ENCODE data around the gene TICAM2. TPM values are rescaled to one million over a fixed set of nuclear protein-coding genes. Genes with fewer than 3 reads are reported as not detected.

TICAM2 gene
- total RNA-seq, 4 donors from 2014 or later = 1.2 to 4.7 (median 3.1) TPM

DNA sequence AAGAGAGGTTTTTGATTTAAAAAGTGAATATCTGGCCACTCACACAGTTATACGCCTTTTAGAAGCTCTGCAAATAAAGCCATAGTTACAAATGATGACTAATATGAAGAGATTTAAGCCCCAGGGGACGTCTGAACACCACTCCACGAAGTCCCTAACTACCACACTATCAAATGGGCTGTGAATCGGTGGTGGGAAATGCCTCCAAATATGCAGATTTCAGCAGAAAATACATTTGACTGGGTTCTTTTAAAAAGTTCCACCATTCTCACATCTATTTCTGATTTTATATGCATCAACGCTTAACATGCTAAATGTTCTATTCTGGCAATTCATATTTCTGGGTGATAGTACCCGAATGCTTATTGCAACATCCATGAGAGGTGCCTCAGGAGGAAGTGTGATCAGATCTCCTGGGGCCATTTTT, 22.5 kb downstream of the TICAM2 start:
- H3K27me3 ChIP-seq = no peaks in the 10 kb centered on the region
- 75 to 80% methylated on average over 6 of the region's 6 CpGs for WGBS, 2 donors (ENCODE audit: low coverage in 1 of 2)
- TF ChIP-seq, protein P1, sequence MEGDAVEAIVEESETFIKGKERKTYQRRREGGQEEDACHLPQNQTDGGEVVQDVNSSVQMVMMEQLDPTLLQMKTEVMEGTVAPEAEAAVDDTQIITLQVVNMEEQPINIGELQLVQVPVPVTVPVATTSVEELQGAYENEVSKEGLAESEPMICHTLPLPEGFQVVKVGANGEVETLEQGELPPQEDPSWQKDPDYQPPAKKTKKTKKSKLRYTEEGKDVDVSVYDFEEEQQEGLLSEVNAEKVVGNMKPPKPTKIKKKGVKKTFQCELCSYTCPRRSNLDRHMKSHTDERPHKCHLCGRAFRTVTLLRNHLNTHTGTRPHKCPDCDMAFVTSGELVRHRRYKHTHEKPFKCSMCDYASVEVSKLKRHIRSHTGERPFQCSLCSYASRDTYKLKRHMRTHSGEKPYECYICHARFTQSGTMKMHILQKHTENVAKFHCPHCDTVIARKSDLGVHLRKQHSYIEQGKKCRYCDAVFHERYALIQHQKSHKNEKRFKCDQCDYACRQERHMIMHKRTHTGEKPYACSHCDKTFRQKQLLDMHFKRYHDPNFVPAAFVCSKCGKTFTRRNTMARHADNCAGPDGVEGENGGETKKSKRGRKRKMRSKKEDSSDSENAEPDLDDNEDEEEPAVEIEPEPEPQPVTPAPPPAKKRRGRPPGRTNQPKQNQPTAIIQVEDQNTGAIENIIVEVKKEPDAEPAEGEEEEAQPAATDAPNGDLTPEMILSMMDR (IDR thresholded peaks at IDR 0.05) = no peak
- no peak for TF ChIP-seq POLR2A (IDR thresholded peaks at IDR 0.05)
- no peak for TF ChIP-seq POLR2AphosphoS5 (IDR thresholded peaks at IDR 0.05)
- TF ChIP-seq EP300 (IDR thresholded peaks at IDR 0.05) = no peak
- peaks cover 2 to 6% of the 10 kb centered on the region in 2 donors for H3K36me3 ChIP-seq
- H3K27ac ChIP-seq = no peak overlapping the region
- H3K9me3 ChIP-seq = no peaks in the 10 kb centered on the region
- no peak for ATAC-seq
- no peak overlapping the region for H3K4me3 ChIP-seq
- H3K4me1 ChIP-seq = peaks cover 0 to under 1% (median 0%) of the 10 kb centered on the region in 3 donors

DNA sequence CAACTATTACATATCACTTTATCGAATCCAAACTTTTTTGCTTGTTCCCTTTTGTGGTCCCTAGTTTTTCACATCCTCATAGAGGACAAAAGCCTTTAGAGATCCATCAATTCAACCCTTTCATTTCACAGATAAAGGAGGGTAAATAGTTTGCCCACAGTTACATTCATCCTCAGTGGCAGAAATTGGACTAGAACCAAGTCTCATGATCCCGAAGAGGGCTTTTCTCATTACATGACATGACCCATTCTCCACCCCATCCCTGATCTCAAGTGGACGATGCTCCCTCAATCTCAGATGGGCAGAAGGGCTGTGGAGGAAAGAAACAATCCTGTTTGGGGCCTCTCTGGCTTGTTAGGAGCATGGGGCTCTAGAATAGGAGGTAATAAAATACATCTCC, 23.1 kb downstream of the TICAM2 start:
- Histone ChIP-seq H3K9me3 (no peaks in the 10 kb centered on the region), H3K27me3 (no peaks in the 10 kb centered on the region), H3K4me3 (no peak overlapping the region), H3K36me3 (peaks cover 2 to 6% of the 10 kb centered on the region in 2 donors), H3K27ac (no peak overlapping the region), H3K4me1 (peaks cover 0 to 6% (median 0%) of the 10 kb centered on the region in 3 donors)
- TF ChIP-seq POLR2AphosphoS5 (IDR thresholded peaks at IDR 0.05) = no peak
- TF ChIP-seq, protein P1 (IDR thresholded peaks at IDR 0.05) = no peak
- TF ChIP-seq EP300 (IDR thresholded peaks at IDR 0.05) = no peak
- no peak for TF ChIP-seq POLR2A (IDR thresholded peaks at IDR 0.05)
- WGBS, 2 donors (ENCODE audit: low coverage in 1 of 2) = 77 to 81% methylated on average over 3 of the region's 3 CpGs
- no peak for ATAC-seq

DNA sequence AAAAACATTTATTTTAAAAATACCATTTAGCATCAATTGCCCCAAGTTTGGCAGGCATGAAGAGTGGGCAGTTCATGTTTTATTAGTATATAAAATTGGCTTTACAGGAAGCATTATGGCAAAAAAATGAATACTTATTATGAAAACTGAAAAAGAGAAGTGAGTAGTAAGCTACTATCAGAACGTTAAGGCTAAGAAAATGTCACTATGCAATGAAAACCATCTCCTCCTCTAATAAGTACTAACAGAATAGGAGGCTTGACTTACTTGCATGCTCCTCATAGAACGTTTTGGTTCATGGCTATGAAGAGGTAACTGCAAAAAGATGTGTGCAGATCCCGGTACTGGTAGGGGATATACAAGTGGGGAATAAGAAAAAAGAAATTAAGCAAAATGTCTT, 23.6 kb downstream of the TICAM2 start:
- TF ChIP-seq POLR2A (IDR thresholded peaks at IDR 0.05) (no peak), POLR2AphosphoS5 (IDR thresholded peaks at IDR 0.05) (no peak), EP300 (IDR thresholded peaks at IDR 0.05) (no peak)
- TF ChIP-seq, protein P1 (IDR thresholded peaks at IDR 0.05) = no peak
- no peak overlapping the region for H3K4me3 ChIP-seq
- no peak for ATAC-seq
- no peaks in the 10 kb centered on the region for H3K27me3 ChIP-seq
- no peak overlapping the region for H3K27ac ChIP-seq
- peaks cover 0 to 9% (median 0%) of the 10 kb centered on the region in 3 donors for H3K4me1 ChIP-seq
- peaks cover 2 to 6% of the 10 kb centered on the region in 2 donors for H3K36me3 ChIP-seq
- 74 to 80% methylated on average over 3 of the region's 3 CpGs for WGBS, 2 donors (ENCODE audit: low coverage in 1 of 2)
- H3K9me3 ChIP-seq = no peaks in the 10 kb centered on the region

DNA sequence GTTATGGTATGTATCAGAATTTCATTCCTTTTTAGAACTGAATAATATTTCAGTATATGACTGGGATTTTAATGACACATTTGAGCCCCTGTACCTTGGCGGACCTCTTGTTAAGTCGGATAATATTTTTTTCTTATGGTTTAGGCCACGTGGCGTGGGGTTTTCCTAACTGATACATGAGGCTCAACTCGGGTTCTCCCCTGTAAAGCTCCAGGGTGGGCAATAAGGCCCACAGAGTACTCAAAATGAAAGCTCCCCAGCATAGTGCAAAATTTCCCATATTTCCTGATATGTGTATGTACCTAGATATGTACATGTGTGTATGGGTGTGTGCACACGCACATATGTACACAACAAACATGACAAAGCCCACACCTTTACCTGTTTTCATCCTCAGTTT, 24.5 kb downstream of the TICAM2 start:
- no peak for TF ChIP-seq EP300 (IDR thresholded peaks at IDR 0.05)
- Histone ChIP-seq H3K9me3 (no peaks in the 10 kb centered on the region), H3K27me3 (no peaks in the 10 kb centered on the region), H3K27ac (no peak overlapping the region), H3K4me3 (no peak overlapping the region), H3K4me1 (peaks cover 0 to 14% (median 0%) of the 10 kb centered on the region in 3 donors), H3K36me3 (peaks cover 2 to 6% of the 10 kb centered on the region in 2 donors)
- 96 to 97% methylated on average over 6 of the region's 6 CpGs for WGBS, 2 donors (ENCODE audit: low coverage in 1 of 2)
- no peak for ATAC-seq

DNA sequence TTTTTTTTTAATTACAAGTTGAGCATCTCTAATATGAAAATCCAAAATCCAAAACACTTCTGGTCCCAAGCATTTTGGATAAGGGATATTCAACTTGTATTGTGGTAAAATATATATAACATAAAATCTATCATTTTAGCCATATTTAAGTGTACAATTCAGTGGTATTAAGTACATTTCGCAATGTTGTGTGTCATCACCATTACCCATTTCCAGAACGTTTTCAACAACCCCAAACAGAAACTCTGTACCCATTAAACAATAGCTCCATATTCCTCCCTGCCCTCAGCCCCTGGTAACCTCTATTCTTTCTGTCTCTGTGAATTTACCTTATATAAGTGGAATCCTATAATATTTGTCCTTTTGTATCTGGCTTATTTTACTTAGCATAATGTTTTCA, 24.9 kb downstream of the TICAM2 start:
- Histone ChIP-seq H3K4me3 (no peak overlapping the region), H3K27ac (no peak overlapping the region), H3K4me1 (peaks cover 0 to 18% (median 0%) of the 10 kb centered on the region in 3 donors), H3K27me3 (no peaks in the 10 kb centered on the region), H3K9me3 (no peaks in the 10 kb centered on the region), H3K36me3 (peaks cover 2 to 6% of the 10 kb centered on the region in 2 donors)
- TF ChIP-seq EP300 (IDR thresholded peaks at IDR 0.05) = no peak
- TF ChIP-seq, protein P1 (IDR thresholded peaks at IDR 0.05) = no peak
- TF ChIP-seq POLR2A (IDR thresholded peaks at IDR 0.05) = no peak
- TF ChIP-seq POLR2AphosphoS5 (IDR thresholded peaks at IDR 0.05) = no peak
- 86 to 100% methylated on average over 2 of the region's 2 CpGs for WGBS, 2 donors (ENCODE audit: low coverage in 1 of 2)
- no peak for ATAC-seq

Data from gastroesophageal sphincter (tissue), 4 donors.